Keratinocyte (primary cell): ENCODE data around the gene LCK.

Experiments
- EZH2 ChIP-seq: IDR thresholded peaks from one replicate; pipeline ENCODE4 v1.6.1; 2012; ENCODE audit warnings: inconsistent platforms, mild to moderate bottlenecking, low read length, moderate library complexity
- TF ChIP-seq, protein P1 (sequence below), 3 experiments: IDR thresholded peaks in 1 of 3; conservative IDR thresholded peaks in 1 of 3; optimal IDR thresholded peaks in 1 of 3; 2 replicates in 2 of 3; 3 replicates in 1 of 3; pipeline versions ENCODE3 to v1.5.1; 2011; ENCODE audit warnings: low read length in 3 of 3, mild to moderate bottlenecking in 3 of 3, moderate library complexity in 2 of 3, control low read depth in 1 of 3, inconsistent platforms in 1 of 3; ENCODE audit not compliant: insufficient read depth in 2 of 3; ENCODE audit errors: extremely low read depth in 1 of 3

DNA sequence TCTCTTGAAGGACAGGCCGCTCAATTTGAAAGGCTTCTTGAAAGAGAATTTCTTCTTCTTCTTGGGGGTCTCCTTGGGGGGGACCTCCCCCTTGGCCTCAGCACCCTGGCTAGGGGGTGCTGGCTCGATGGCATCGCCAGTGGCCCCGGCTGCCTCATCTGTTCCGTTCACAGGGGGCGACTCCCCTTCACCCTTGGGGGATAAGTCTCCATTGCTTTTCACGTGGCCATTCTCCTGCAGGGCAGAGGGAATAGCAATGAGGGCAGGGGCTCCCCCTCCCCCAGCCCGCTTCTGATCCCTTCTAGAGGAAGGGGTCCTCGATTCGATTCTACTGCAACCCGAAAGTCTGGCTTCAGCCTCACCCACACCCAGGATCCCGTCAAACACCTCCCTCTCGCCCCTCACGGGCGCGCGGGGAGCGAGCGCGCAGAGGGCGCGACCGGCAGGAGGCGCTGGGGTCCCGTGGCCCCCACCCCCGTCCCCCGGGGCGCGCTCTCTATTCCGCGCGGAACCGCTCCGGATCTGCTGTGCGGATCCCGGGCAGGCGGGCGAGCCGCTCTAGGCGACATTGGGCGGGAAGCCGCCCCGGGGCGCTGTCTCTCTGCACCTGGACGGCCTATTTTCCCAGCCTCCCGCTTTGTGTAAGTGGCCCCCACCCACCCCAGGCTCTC, 83.9 kb downstream of the LCK start:
- TF ChIP-seq, protein P1, sequence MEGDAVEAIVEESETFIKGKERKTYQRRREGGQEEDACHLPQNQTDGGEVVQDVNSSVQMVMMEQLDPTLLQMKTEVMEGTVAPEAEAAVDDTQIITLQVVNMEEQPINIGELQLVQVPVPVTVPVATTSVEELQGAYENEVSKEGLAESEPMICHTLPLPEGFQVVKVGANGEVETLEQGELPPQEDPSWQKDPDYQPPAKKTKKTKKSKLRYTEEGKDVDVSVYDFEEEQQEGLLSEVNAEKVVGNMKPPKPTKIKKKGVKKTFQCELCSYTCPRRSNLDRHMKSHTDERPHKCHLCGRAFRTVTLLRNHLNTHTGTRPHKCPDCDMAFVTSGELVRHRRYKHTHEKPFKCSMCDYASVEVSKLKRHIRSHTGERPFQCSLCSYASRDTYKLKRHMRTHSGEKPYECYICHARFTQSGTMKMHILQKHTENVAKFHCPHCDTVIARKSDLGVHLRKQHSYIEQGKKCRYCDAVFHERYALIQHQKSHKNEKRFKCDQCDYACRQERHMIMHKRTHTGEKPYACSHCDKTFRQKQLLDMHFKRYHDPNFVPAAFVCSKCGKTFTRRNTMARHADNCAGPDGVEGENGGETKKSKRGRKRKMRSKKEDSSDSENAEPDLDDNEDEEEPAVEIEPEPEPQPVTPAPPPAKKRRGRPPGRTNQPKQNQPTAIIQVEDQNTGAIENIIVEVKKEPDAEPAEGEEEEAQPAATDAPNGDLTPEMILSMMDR (optimal IDR thresholded peaks at IDR 0.05 in 1 of 3, IDR thresholded peaks at IDR 0.05 in 1 of 3, conservative IDR thresholded peaks at IDR 0.05 in 1 of 3; ENCODE audit: extremely low read depth in 1 of 3, insufficient read depth in 2 of 3, low read length in 3 of 3) = peak; percentile 31 to 55 (median 46)
- TF ChIP-seq EZH2 = no peak
